B cell (primary cell): ENCODE data around the gene SCAND1. TPM values are rescaled to one million over a fixed set of nuclear protein-coding genes. Genes with fewer than 3 reads are reported as not detected.
"Not testable (repeated sequence)": the region's sequence is repeated elsewhere in the genome, so short reads cannot be mapped to it uniquely, and the experiment has no call there.

Source experiments
- ATAC-seq: fragments of 200-7000 bp; cut with Tn5 transposase; one replicate; pipeline ENCODE4 v1.10.0; 2021; ENCODE audit warnings: low read depth, mild to moderate bottlenecking, moderate number of reproducible peaks, moderate library complexity
- CTCF ChIA-PET: fragments of 350-600 bp; sonication (Branson Sonifier 250); formaldehyde crosslinking; loops from one replicate; lab custom pipeline; 2021; ENCODE audit warnings: antibody characterized with exemption, inconsistent platforms; lab: Charles Lee
- POLR2A ChIA-PET: fragments of 350-600 bp; sonication (Branson Sonifier 250); formaldehyde crosslinking; loops from one replicate; lab custom pipeline; 2021; ENCODE audit warnings: antibody characterized with exemption; lab: Charles Lee
- DNase-seq: peaks from one replicate; pipeline ENCODE4 v3.0.0; 2013
- H2AFZ ChIP-seq: 2 replicates; pipeline ENCODE4 v1.6.1; 2012; ENCODE audit warnings: mild to moderate bottlenecking, low read depth, low read length; ENCODE audit not compliant: insufficient read depth, poor library complexity, severe bottlenecking
- H3K27ac ChIP-seq, 2 donors: 1 replicate in 1 of 2; 2 replicates in 1 of 2; pipeline ENCODE4 v1.5.1; 2012 to 2013; ENCODE audit warnings: low read length in 2 of 2, mild to moderate bottlenecking in 2 of 2, moderate library complexity in 1 of 2
- H3K27me3 ChIP-seq, 4 experiments: fragments of 200-600 bp in 1 of 4; sonication (generic) in 1 of 4; replicated peaks in 1 of 4; 1 replicate in 2 of 4; 2 replicates in 2 of 4; pipeline versions ENCODE4 v1.6.1 to v1.7.0; 2013 to 2016; ENCODE audit warnings: low read length in 3 of 4, mild to moderate bottlenecking in 2 of 4, mixed read lengths in 1 of 4, moderate library complexity in 1 of 4; ENCODE audit not compliant: insufficient read depth in 4 of 4, control insufficient read depth in 3 of 4; ENCODE audit errors: control extremely low read depth in 1 of 4
- H3K36me3 ChIP-seq, 2 experiments: replicated peaks in 1 of 2; 1 replicate in 1 of 2; 2 replicates in 1 of 2; pipeline versions ENCODE4 v1.6.1 to v1.7.1; 2013; ENCODE audit warnings: low read length in 1 of 2; ENCODE audit not compliant: insufficient read depth in 2 of 2, control insufficient read depth in 1 of 2; ENCODE audit errors: control extremely low read depth in 1 of 2, extremely low read depth in 1 of 2
- H3K4me1 ChIP-seq, 2 donors: fragments of 200-600 bp in 1 of 2; sonication (generic) in 1 of 2; 1 replicate in 1 of 2; 2 replicates in 1 of 2; pipeline versions ENCODE4 v1.5.1 to v1.6.1; 2013 to 2017; ENCODE audit warnings: low read length in 2 of 2; ENCODE audit not compliant: control insufficient read depth in 2 of 2, insufficient read depth in 2 of 2
- H3K4me2 ChIP-seq: replicated peaks from 2 replicates; pipeline ENCODE3; 2012; ENCODE audit warnings: mild to moderate bottlenecking, low read depth, low read length; ENCODE audit not compliant: poor library complexity, severe bottlenecking
- H3K4me3 ChIP-seq, 5 experiments: fragments of 200-600 bp in 1 of 5; sonication (generic) in 1 of 5; 1 replicate in 3 of 5; 2 replicates in 2 of 5; pipeline versions ENCODE4 v1.5.1 to v1.7.0; 2011 to 2016; ENCODE audit warnings: low read length in 4 of 5, mild to moderate bottlenecking in 4 of 5, low read depth in 2 of 5, control low read depth in 1 of 5, moderate library complexity in 1 of 5; ENCODE audit not compliant: insufficient read depth in 1 of 5; ENCODE audit errors: control extremely low read depth in 1 of 5, extremely low read depth in 1 of 5
- H3K79me2 ChIP-seq: fragments of 200-600 bp; sonication (generic); one replicate; pipeline ENCODE4 v1.6.0; 2016; ENCODE audit warnings: low read length; ENCODE audit not compliant: control insufficient read depth, insufficient read depth
- H3K9ac ChIP-seq: fragments of 200-600 bp; sonication (generic); 2 replicates; pipeline ENCODE4 v1.6.1; 2017; ENCODE audit warnings: mild to moderate bottlenecking, low read length, moderate library complexity
- H3K9me3 ChIP-seq, 3 donors: one replicate each; pipeline versions ENCODE4 v1.6.1 to v1.7.1; 2013; ENCODE audit warnings: low read length in 2 of 3; ENCODE audit not compliant: control insufficient read depth in 2 of 3, insufficient read depth in 1 of 3; ENCODE audit errors: control extremely low read depth in 1 of 3
- H4K20me1 ChIP-seq: 2 replicates; pipeline ENCODE4 v1.6.0; 2012; ENCODE audit warnings: mild to moderate bottlenecking, low read length; ENCODE audit not compliant: insufficient read depth, control insufficient read depth, poor library complexity, severe bottlenecking
- H3K27ac Mint-ChIP-seq: one replicate; pipeline ENCODE4 v1.8.0; 2021; ENCODE audit warnings: mixed read lengths
- H3K27me3 Mint-ChIP-seq: one replicate; pipeline ENCODE4 v1.8.0; 2021; ENCODE audit warnings: mixed read lengths
- H3K4me1 Mint-ChIP-seq: one replicate; pipeline ENCODE4 v1.8.0; 2021; ENCODE audit warnings: mixed read lengths
- H3K4me3 Mint-ChIP-seq: one replicate; pipeline ENCODE4 v1.8.0; 2021; ENCODE audit warnings: mixed read lengths
- H3K9me3 Mint-ChIP-seq: one replicate; pipeline ENCODE4 v1.8.0; 2022; ENCODE audit warnings: mixed read lengths; ENCODE audit not compliant: insufficient read depth
- EZH2 ChIP-seq: IDR thresholded peaks from 2 replicates; pipeline ENCODE4 v1.6.1; 2012; ENCODE audit warnings: borderline replicate concordance, low read depth, mild to moderate bottlenecking, moderate library complexity, low read length; ENCODE audit not compliant: insufficient read depth, poor library complexity, severe bottlenecking
- WGBS: methylation state at CpG from one replicate; pipeline ENCODE4 v1.1.5; 2013; ENCODE audit warnings: missing lambda C conversion rate; ENCODE audit not compliant: insufficient coverage; 5-methylcytosine and 5-hydroxymethylcytosine counted together
- intact Hi-C: fragments of 100-400 bp; cut with micrococcal nuclease; formaldehyde crosslinking; loops from one replicate; pipeline ENCODE4 v1.10.0; 2022
- polyA plus RNA-seq: library from polyadenylated mRNA; depleted of rRNA; stranded (reverse); fragments of >200 nt; gene quantifications from 2 replicates; pipeline ENCODE4 v1.2.3, GENCODE V29; 2012
- total RNA-seq, 2 donors: library from RNA; stranded (reverse); fragments of 120-200 nt in 1 of 2; gene quantifications; 1 replicate in 1 of 2; 2 replicates in 1 of 2; pipeline versions ENCODE4 v1.2.3 to v1.2.4, GENCODE V29; 2013 to 2022
- TF ChIP-seq, protein P1 (sequence below): fragments of 200-600 bp; IDR thresholded peaks from one replicate; pipeline ENCODE4 v1.8.0; 2022; ENCODE audit warnings: antibody characterized with exemption, mild to moderate bottlenecking

SCAND1 gene
- total and polyA plus RNA-seq, 2 donors (not counting 1 experiment from before 2014, with no cell fraction given) = 42.0 to 102 TPM

DNA sequence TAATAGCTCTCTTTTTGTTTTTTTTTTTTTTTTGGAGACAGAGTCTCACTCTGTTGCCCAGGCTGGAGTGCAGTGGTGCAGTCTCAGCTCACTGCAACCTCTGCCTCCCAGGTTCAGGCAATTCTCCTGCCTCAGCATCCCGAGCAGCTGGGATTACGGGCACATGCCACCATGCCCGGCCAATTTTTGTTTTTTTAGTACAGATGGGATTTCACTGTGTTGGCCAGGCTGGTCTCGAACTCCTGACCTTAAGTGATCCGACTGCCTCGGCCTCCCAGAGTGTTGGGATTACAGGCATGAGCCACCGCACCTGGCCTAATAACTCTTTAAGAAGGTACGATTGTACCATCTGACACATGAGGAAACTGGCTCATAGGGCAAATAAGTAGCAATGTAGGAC lies 42.2 kb upstream of the SCAND1 start:
- H3K9me3 ChIP-seq, H3K9ac ChIP-seq, H3K4me2 ChIP-seq, H3K4me3 ChIP-seq, H3K36me3 ChIP-seq, H3K79me2 ChIP-seq, H3K27me3 Mint-ChIP-seq, H3K4me3 Mint-ChIP-seq, ATAC-seq, H2AFZ ChIP-seq, H3K4me1 ChIP-seq, H4K20me1 ChIP-seq, H3K4me1 Mint-ChIP-seq, DNase-seq, H3K27ac Mint-ChIP-seq, H3K9me3 Mint-ChIP-seq, H3K27ac ChIP-seq, H3K27me3 ChIP-seq: not testable (repeated sequence)
- intact Hi-C loops = loop anchor here (10.0 kb wide), 1 partner anchor 68 kb away; no protein-coding TSS in a partner anchor
- WGBS = 96% methylated on average over 8 of the region's 8 CpGs
- POLR2A ChIA-PET = interaction anchor here (0.7 kb wide), 1 partner anchor 254 kb away, joined by 4 read pairs; no protein-coding TSS in a partner anchor
- CTCF ChIA-PET = interaction anchor here (6.2 to 14.3 kb wide), 2 partner anchors 15 to 144 kb away, joined by 75 to 848 read pairs; no protein-coding TSS in a partner anchor

DNA sequence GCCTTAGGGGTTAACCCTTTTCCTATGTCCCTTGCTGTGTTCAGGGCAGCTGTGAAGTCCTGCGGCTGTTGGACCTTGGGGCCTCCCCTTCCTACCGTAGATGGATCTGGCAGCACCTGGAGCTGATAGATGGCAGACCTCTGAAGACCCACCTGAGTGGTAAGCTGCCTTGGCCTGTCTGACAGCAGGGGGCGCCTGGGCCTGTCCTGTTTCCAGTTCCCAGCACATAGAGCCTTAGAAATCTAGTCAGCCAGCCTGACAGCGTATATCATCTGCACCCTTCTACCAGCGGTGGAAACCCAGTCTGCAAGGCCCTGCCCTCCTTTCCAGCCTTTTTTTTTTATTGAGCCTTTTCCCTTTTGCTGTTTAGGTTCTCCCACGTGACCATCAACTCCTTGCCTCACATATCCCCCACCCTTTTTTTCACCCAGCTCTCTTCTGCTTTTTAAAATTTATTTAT lies 40.7 kb upstream of the SCAND1 start:
- no peaks in the 10 kb centered on the region for H3K9me3 ChIP-seq
- H3K4me3 ChIP-seq = no peak overlapping the region
- no peaks in the 10 kb centered on the region for H3K9me3 Mint-ChIP-seq
- no peaks in the 10 kb centered on the region for H3K36me3 ChIP-seq
- H2AFZ ChIP-seq = peak overlapping the region; percentile 36
- H3K27me3 ChIP-seq = peaks cover 0 to 5% (median 1%) of the 10 kb centered on the region in 4 experiments
- H3K79me2 ChIP-seq = no peaks in the 10 kb centered on the region
- no peaks in the 10 kb centered on the region for H4K20me1 ChIP-seq
- 0% methylated on average over 5 of the region's 6 CpGs for WGBS
- DNase-seq (peak; percentile 85), ATAC-seq (peak; percentile 85)
- H3K4me1 ChIP-seq = peaks cover 4% of the 10 kb centered on the region in 2 donors
- CTCF ChIA-PET = interaction anchor here (0.5 to 14.3 kb wide), 29 partner anchors 9 to 1856 kb away, joined by 3 to 848 read pairs (median 4); partner anchors contain the start of gene SCAND1
- H3K4me2 ChIP-seq = no peak overlapping the region
- H3K4me1 Mint-ChIP-seq = peaks cover 9% of the 10 kb centered on the region
- H3K27me3 Mint-ChIP-seq = peaks cover 6% of the 10 kb centered on the region
- peak overlapping the region; percentile 69 for H3K27ac Mint-ChIP-seq
- H3K4me3 Mint-ChIP-seq = no peak overlapping the region
- POLR2A ChIA-PET = no interaction called here
- intact Hi-C loops = loop anchor here (1.0 to 10.0 kb wide), 3 partner anchors 70 to 204 kb away; no protein-coding TSS in a partner anchor
- no peak overlapping the region for H3K27ac ChIP-seq
- no peak overlapping the region for H3K9ac ChIP-seq
- no peak for TF ChIP-seq EZH2
- TF ChIP-seq, protein P1, sequence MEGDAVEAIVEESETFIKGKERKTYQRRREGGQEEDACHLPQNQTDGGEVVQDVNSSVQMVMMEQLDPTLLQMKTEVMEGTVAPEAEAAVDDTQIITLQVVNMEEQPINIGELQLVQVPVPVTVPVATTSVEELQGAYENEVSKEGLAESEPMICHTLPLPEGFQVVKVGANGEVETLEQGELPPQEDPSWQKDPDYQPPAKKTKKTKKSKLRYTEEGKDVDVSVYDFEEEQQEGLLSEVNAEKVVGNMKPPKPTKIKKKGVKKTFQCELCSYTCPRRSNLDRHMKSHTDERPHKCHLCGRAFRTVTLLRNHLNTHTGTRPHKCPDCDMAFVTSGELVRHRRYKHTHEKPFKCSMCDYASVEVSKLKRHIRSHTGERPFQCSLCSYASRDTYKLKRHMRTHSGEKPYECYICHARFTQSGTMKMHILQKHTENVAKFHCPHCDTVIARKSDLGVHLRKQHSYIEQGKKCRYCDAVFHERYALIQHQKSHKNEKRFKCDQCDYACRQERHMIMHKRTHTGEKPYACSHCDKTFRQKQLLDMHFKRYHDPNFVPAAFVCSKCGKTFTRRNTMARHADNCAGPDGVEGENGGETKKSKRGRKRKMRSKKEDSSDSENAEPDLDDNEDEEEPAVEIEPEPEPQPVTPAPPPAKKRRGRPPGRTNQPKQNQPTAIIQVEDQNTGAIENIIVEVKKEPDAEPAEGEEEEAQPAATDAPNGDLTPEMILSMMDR = peak; percentile 89
